AG09309 (cell line): Measurements from ENCODE around the gene RRAGC.
"Not testable (repeated sequence)": the region's sequence is repeated elsewhere in the genome, so short reads cannot be mapped to it uniquely, and the experiment has no call there.

ENCODE experiments used
- DNase-seq: peaks from one replicate; pipeline ENCODE4 v3.0.0-alpha.2; 2010; ENCODE audit warnings: low read depth
- H3K4me3 ChIP-seq: 2 replicates; pipeline ENCODE4 v1.5.1; 2011; ENCODE audit warnings: mild to moderate bottlenecking, low read depth, low read length, moderate library complexity; ENCODE audit not compliant: control insufficient read depth
- TF ChIP-seq, protein P1 (sequence below): IDR thresholded peaks from 2 replicates; pipeline ENCODE4 v1.5.1; 2011; ENCODE audit warnings: mild to moderate bottlenecking, low read depth, low read length, inconsistent platforms; ENCODE audit not compliant: insufficient read depth, control insufficient read depth; ENCODE audit errors: missing control alignments

The RRAGC gene

GRCh38 chr1:38818175-38818976, 41.2 kb downstream of the RRAGC start:
- H3K4me3 ChIP-seq = no peak overlapping the region
- TF ChIP-seq, protein P1, sequence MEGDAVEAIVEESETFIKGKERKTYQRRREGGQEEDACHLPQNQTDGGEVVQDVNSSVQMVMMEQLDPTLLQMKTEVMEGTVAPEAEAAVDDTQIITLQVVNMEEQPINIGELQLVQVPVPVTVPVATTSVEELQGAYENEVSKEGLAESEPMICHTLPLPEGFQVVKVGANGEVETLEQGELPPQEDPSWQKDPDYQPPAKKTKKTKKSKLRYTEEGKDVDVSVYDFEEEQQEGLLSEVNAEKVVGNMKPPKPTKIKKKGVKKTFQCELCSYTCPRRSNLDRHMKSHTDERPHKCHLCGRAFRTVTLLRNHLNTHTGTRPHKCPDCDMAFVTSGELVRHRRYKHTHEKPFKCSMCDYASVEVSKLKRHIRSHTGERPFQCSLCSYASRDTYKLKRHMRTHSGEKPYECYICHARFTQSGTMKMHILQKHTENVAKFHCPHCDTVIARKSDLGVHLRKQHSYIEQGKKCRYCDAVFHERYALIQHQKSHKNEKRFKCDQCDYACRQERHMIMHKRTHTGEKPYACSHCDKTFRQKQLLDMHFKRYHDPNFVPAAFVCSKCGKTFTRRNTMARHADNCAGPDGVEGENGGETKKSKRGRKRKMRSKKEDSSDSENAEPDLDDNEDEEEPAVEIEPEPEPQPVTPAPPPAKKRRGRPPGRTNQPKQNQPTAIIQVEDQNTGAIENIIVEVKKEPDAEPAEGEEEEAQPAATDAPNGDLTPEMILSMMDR = peak; percentile 39
- no peak for DNase-seq

DNA sequence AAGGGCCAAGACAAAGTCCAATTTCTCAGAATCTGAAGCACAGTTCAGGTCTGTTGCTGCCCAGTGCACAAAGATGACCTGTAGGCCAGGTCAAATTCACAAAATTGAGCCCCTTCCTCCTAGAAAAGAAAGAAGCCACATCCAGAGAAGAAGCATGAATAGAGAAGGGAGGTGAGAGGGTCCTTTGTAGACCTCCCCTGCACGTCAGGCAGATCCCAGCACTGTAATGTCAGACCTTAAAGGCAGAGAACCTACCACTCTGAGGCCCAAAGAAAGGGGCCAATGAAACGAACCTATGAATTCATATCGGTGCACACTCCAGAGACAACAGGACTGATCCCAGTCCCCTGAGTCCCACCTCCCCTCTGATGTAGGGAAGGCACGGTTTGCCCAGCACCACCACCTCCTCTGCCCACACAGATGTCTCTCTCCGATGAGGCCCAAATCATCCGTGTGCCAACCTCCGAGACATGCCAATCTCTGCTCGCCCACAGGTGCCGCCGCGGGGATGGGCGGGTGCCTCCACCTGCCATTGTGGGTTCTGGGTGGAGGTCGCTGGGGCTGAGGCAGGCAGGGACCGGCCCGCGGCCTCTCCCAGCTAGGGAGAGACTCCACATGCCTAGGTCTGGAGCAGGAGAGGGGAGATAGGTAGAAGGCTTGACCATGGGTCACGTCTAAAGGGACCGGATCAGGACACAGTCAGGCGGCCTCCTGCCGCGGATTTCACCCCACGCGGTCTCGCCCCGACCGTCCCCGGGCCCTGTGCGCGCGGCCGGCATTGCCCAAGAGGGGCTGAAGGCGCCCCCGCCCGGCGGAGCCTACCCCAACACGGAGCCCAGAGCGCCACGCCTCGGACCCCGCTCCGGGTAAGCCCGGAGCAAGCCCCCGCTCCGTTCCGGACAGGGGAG, 42.1 kb downstream of the RRAGC start:
- H3K4me3 ChIP-seq = no peak overlapping the region
- DNase-seq = no peak
- TF ChIP-seq, protein P1 = no peak

- DNase-seq = no peak
- TF ChIP-seq, protein P1 = no peak
- H3K4me3 ChIP-seq = no peak overlapping the region
These were observed 43.5 kb downstream of the RRAGC start for GRCh38 chr1:38815903-38816627.

DNA sequence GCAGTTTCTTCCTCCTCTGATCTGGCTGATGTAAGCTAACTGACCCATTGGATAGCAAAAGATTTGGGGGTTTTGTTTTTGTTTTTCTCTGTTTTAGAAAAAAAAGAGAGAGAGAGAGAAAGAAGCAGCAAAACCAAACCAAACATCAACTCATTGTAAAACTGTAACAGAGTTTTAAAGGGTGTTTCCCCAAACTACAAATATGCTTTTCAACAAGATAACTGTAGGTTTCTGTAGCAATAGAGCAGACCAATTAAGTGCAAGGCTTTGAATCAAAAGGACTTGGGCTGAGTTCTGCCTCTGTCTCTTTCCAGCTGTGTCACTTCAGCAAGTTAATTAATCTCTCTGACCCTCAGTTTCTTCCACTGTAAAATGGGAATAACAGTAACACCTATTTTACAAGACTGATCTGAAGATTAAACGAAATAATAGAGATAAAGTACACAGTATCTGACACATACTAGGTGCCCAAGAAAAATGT, 44.5 kb downstream of the RRAGC start:
- no peak for DNase-seq
- no peak overlapping the region for H3K4me3 ChIP-seq
- TF ChIP-seq, protein P1 = no peak

- no peak for DNase-seq
- TF ChIP-seq, protein P1 = no peak
- H3K4me3 ChIP-seq = no peak overlapping the region
These were observed 45.1 kb downstream of the RRAGC start for GRCh38 chr1:38814444-38814983.

DNA sequence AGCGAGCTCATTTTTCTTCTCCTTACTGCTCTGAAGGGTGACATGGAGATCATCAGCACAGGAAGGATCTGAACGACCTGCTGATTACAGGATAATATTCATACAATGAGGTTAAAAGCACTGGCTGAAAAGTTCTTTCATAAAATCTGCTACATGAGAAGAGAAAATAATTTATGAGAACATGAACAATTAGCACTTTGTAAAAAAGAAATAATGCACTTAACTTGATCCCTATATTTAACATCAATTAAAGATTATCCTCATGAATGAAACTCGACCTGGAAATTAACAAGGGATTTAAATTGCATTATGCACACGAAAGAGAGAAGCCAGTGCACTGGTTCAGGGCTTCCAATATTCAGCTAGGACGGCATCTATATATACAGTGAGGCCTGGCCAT, 46.6 kb downstream of the RRAGC start:
- DNase-seq = no peak
- TF ChIP-seq, protein P1 = no peak
- no peak overlapping the region for H3K4me3 ChIP-seq

GRCh38 chr1:38811466-38811865, 48.1 kb downstream of the RRAGC start:
- not testable (repeated sequence) for H3K4me3 ChIP-seq, DNase-seq
